Type B pancreatic cell (in vitro differentiated cells): ENCODE measurements around the gene FUT9. TPM values are rescaled to one million over a fixed set of nuclear protein-coding genes. Genes with fewer than 3 reads are reported as not detected.
A peak's percentile ranks its signal among the peaks of the same experiment; 100 is the strongest.

Source experiments
- DNase-seq: peaks from one replicate; pipeline ENCODE4 v3.0.0; 2021; ENCODE audit warnings: mixed read lengths; ENCODE audit not compliant: unreplicated experiment; ENCODE audit errors: extremely low spot score
- H3K27ac Mint-ChIP-seq: 2 replicates; pipeline ENCODE4 v1.8.0; 2021; ENCODE audit warnings: mild to moderate bottlenecking, mixed read lengths
- H3K27me3 Mint-ChIP-seq: 2 replicates; pipeline ENCODE4 v1.8.0; 2021; ENCODE audit warnings: mixed read lengths
- H3K36me3 Mint-ChIP-seq: 2 replicates; pipeline ENCODE4 v1.8.0; 2021; ENCODE audit warnings: mixed read lengths
- H3K4me1 Mint-ChIP-seq: one replicate; pipeline ENCODE4 v1.8.0; 2021; ENCODE audit warnings: mixed read lengths; ENCODE audit not compliant: unreplicated experiment
- H3K4me3 Mint-ChIP-seq: 2 replicates; pipeline ENCODE4 v1.8.0; 2021; ENCODE audit warnings: mild to moderate bottlenecking, mixed read lengths
- H3K9me3 Mint-ChIP-seq: 2 replicates; pipeline ENCODE4 v1.8.0; 2021; ENCODE audit warnings: mixed read lengths
- total RNA-seq: library from RNA; stranded (reverse); gene quantifications from 2 replicates; pipeline ENCODE4 v1.2.1, GENCODE V29; 2021; ENCODE audit warnings: low replicate concordance
- TF ChIP-seq, protein P1 (sequence below): fragments of 200-600 bp; sonication (generic); conservative IDR thresholded peaks from 2 replicates; pipeline ENCODE4 v1.5.0; 2021; ENCODE audit warnings: antibody characterized with exemption, mild to moderate bottlenecking

Gene FUT9
- total RNA-seq, 1 donor from 2014 or later: 4.9 TPM

DNA sequence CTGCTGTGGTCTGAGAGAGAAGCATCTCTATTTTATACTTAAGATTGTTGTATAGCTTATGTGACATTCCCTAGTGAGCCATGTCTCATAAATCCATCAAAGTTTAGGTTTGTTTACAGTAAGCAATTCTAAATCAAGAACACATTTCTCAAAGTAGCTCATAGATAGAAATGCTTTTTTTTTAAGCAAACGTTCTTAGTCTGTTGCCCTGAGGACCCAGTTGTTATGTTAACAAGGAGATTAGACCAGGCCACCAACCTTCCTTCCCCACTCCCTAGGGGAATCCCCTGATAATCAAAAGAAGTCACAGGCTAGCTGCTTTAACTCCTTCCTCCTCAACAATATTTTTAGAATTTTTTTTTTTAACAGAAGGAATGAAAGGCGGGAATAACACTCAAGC is 169.0 kb downstream of the FUT9 start:
- no peak for DNase-seq
- H3K36me3 Mint-ChIP-seq: no peaks in the 10 kb centered on the region
- H3K4me1 Mint-ChIP-seq: peaks cover 8% of the 10 kb centered on the region
- peak overlapping the region; percentile 35 for H3K27ac Mint-ChIP-seq
- peaks cover 5% of the 10 kb centered on the region for H3K9me3 Mint-ChIP-seq
- H3K27me3 Mint-ChIP-seq: no peaks in the 10 kb centered on the region
- no peak overlapping the region for H3K4me3 Mint-ChIP-seq
- TF ChIP-seq, protein P1, sequence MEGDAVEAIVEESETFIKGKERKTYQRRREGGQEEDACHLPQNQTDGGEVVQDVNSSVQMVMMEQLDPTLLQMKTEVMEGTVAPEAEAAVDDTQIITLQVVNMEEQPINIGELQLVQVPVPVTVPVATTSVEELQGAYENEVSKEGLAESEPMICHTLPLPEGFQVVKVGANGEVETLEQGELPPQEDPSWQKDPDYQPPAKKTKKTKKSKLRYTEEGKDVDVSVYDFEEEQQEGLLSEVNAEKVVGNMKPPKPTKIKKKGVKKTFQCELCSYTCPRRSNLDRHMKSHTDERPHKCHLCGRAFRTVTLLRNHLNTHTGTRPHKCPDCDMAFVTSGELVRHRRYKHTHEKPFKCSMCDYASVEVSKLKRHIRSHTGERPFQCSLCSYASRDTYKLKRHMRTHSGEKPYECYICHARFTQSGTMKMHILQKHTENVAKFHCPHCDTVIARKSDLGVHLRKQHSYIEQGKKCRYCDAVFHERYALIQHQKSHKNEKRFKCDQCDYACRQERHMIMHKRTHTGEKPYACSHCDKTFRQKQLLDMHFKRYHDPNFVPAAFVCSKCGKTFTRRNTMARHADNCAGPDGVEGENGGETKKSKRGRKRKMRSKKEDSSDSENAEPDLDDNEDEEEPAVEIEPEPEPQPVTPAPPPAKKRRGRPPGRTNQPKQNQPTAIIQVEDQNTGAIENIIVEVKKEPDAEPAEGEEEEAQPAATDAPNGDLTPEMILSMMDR: no peak

DNA sequence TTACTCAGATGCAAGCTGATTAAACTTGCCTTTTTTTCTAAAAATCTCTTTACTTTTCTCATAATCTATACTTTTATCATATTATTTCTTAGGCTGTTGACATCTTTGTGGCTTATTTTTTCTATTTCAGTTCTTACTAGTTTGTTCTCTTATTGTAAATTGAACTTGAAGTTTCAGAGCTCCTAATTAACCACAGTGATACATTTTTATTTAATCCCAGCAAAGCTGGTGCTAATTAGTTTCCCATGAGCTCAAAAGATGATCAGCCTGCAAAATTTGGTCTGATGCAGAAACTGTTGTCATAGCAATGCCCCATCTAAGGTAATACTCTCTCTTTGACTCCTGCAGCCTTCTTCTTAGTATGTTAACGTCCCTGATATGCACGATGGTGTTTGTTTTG is 170.3 kb downstream of the FUT9 start:
- TF ChIP-seq, protein P1: no peak
- DNase-seq: no peak
- peaks cover 8% of the 10 kb centered on the region for H3K4me1 Mint-ChIP-seq
- no peaks in the 10 kb centered on the region for H3K36me3 Mint-ChIP-seq
- H3K27me3 Mint-ChIP-seq: no peaks in the 10 kb centered on the region
- H3K27ac Mint-ChIP-seq: peak overlapping the region; percentile 90
- H3K4me3 Mint-ChIP-seq: no peak overlapping the region
- peaks cover 5% of the 10 kb centered on the region for H3K9me3 Mint-ChIP-seq

DNA sequence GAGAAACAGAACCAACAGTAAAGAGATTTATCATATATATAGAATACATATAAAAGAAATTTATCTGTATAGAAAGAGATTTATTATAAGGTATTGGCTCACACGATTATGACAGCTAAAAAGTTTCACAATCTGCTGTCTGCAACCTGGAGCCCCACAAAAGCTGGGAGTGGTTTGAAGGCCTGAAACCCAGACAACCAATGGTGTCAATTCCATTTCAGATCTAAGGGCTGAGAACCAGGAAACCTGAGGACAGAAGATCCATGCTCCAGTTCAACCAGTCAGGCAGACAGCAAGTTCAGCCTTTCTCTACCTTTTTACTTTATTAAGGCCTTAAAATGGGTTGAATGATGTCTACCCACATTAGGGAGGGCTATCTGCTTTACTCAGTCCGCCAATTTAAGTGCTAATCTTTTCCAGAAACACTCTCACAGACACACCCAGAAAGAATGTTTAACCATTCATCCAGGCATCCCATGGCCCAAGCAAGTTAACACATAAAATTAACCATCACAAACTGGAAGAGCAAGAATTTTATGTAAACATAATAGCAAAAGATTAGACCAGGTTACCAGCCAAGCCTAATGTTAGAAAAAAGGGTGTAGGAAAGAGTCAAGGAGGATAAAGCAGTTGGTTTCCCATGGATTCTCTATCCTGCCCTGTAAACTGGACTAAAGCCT is 170.9 kb downstream of the FUT9 start:
- H3K27ac Mint-ChIP-seq: peak overlapping the region; percentile 90
- no peak for DNase-seq

DNA sequence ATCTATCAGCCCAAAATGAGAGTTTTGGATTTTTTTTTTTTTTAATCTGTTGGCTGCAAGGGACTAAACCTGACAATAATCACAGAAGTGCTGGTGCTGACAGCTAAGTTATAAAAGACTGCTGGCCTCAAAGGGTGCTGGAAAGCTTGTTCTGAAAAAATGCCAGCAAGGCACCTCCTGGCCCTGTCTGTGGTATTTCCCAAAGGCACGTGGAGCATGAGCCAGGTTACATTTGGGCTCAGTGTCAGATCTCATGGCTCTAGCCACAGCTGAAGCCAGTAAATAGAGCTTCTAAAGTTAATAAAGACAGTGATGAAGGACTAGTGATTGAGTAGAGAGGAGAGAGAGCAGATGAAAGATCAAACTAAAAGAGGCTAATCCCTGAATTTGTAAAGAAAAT is 178.9 kb downstream of the FUT9 start:
- Mint-ChIP-seq H3K36me3 (no peaks in the 10 kb centered on the region), H3K4me1 (peaks cover 5% of the 10 kb centered on the region), H3K27ac (peak overlapping the region; percentile 8), H3K9me3 (peaks cover 6% of the 10 kb centered on the region), H3K4me3 (no peak overlapping the region), H3K27me3 (no peaks in the 10 kb centered on the region)
- no peak for DNase-seq
- TF ChIP-seq, protein P1: no peak

More for the DNA sequence above, 170.9 kb downstream of the FUT9 start:
- H3K4me1 Mint-ChIP-seq: peaks cover 8% of the 10 kb centered on the region
- no peaks in the 10 kb centered on the region for H3K36me3 Mint-ChIP-seq
- peak overlapping the region; percentile 54 for H3K4me3 Mint-ChIP-seq
- no peaks in the 10 kb centered on the region for H3K27me3 Mint-ChIP-seq
- peaks cover 5% of the 10 kb centered on the region for H3K9me3 Mint-ChIP-seq
- TF ChIP-seq, protein P1: no peak

DNA sequence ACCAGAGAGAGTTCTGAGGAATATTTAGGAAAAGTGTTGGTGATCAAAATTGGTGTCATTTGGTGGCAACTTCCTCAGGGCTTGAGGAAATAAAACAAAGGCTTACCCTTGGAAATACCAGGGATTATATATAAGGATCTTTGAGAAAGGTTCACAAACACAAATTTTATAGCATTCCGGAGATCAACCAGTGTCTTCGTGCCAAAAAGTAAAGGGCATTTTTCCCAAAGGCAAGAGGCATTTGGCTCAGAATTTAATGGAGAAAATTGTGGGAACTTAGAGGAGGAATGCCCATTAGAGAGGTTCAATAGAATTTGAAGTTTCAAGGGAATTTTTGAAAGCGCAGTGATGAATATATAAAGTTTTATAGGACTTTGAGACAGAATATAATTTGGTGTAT is 179.5 kb downstream of the FUT9 start:
- peaks cover 5% of the 10 kb centered on the region for H3K4me1 Mint-ChIP-seq
- no peaks in the 10 kb centered on the region for H3K36me3 Mint-ChIP-seq
- no peak overlapping the region for H3K27ac Mint-ChIP-seq
- no peak for DNase-seq
- TF ChIP-seq, protein P1: no peak
- H3K9me3 Mint-ChIP-seq: peaks cover 6% of the 10 kb centered on the region
- H3K27me3 Mint-ChIP-seq: no peaks in the 10 kb centered on the region
- H3K4me3 Mint-ChIP-seq: no peak overlapping the region
